Measurements from ENCODE around the gene HACD1.
"Not testable (repeated sequence)": the region's sequence is repeated elsewhere in the genome, so short reads cannot be mapped to it uniquely, and the experiment has no call there.

The HACD1 gene

DNA sequence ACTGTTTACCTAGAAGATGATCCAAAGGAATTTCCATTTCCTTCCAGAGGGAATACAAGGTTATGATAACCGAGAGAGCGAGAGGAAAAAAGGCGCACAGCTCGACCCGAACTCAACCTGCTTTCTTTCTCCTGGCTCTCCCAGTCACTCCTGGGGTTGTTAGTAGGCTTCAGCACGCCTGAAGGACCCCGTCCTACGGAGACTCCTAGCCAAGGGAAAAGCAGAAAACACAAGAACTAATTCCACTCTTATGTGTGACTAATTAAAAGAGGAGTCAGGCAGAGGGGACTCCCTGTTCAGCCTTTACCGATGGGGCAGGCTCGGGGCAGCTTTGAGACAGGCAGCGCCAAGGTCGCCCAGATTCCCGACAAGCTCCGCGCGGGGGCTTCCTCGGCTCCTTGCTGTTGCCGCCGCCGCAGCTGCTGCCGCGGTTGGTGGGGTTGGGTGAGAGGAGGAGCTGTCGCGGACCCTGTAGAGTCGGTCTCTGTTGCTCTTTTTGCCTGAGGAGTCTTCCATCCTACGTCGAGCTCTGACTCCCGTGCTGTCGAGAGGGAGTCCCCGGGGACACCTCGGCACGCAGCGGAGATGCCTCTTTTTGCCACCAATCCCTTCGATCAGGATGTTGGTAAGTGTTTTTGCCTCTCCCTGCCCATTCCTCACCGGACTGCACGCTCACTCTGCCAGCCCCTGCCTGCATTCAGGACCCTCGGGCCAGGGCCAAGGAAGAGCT is 26.7 kb upstream of the HACD1 start, which contains the start of gene STAM:
Gene STAM, plus strand, starts transcription at position 397 of the 730 bp plus-strand sequence. Its CDS starts 189 bp downstream, at position 586.
- peak; percentile 80 to 82 for DNase-seq (ENCODE audit: low read depth in 2 of 2)

DNA sequence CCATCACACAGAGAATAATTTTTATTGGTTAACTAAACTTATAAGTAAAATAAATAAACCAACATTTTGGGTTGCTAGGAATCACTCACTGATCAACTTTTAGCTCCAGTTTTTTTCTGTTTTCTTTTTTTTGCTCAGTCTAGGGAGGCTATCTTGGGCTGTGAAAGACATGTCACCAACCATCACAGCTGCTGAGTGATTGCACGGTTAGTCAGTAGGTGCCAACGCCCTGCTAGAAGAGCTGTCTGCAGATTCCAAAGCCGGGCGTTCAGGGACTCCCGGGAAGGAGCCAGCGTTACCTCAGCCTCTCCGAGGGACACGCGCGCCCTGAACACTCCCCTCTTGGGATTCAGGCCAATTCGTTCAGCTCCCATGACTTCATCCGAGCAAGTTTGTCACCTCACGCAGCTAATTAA is 26.2 kb upstream of the HACD1 start:
- peak in 1 of 2 donors; percentile 1 for DNase-seq (ENCODE audit: low read depth in 2 of 2)

DNA sequence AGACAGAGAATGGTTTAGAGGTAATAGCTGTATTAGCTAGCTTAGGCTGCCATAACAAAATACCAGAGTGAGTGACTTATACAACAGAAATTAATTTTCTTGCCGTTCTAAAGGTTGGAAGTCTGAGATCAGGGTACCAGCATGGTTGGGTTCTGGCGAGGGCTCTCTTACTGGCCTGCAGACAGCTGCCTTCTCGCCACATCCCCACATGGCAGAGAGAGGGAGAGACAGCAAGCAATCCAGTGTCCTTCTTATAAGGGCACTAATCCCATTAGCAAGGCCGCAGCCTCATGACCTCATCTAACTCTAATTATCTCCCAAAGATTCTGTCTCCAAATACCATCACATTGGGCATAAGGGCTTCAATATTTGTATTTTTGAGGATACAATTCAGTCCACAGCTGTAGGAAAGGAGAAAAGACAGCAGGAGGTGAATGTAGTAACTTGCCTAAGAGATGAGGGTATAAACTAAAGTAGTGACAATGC is 23.2 kb upstream of the HACD1 start:
- DNase-seq (ENCODE audit: low read depth in 2 of 2), result no peak

DNA sequence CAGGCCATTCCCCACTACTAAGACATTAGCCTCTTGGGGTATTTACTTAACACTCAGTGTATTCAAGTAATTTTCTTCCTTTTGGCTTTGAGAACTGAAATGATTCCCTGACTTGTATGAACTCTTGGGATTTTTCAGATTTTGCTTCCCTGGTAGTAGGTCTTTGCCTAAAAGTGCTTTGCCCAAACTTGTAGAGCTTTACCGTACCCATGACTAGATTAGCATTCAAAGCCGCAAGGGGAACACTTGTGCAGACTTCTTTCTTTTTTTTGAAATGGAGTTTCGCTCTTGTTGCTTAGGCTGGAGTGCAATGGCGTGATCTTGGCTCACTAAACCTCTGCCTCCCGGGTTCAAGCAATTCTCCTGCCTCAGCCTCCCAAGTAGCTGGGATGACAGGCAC is 20.7 kb upstream of the HACD1 start:
- DNase-seq (ENCODE audit: low read depth in 2 of 2), result no peak

DNA sequence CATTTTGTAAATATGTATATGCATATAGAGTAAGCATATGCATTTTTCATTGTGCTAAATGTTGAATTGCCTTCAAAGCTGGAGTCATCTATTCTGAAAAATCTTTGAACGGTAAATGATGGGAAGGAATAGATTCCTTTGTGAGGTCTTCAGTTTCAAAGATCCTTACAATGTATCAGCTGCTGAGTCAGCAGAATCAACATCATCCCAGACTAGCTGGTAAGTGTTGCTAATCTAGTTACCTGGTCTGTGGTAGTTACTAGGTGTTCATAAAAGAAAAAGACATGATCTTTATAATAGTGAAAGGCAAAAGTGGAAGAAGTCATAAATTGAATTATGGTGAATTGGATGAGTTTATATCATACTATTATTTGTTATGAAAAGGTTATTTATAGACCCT is 16.2 kb upstream of the HACD1 start:
- DNase-seq (ENCODE audit: low read depth in 2 of 2), result no peak

DNA sequence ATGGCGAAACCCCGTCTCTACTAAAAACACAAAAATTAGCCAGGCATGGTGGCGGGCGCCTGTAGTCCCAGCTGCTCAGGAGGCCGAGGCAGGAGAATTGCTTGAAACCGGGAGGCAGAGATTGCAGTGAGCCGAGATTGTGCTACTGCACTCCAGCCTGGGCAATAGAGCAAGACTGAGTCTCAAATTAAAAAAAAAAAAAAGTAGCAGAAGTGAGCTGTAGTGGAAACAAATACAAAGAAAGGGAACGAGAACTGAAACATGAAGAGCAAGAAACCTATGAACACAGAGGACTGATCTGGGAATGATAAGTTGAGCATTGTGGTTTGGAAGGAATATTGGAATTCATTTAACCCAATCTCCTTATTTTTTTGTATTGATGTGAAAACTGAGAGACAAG is 15.4 kb upstream of the HACD1 start:
- DNase-seq (ENCODE audit: low read depth in 2 of 2), result not testable (repeated sequence)

DNA sequence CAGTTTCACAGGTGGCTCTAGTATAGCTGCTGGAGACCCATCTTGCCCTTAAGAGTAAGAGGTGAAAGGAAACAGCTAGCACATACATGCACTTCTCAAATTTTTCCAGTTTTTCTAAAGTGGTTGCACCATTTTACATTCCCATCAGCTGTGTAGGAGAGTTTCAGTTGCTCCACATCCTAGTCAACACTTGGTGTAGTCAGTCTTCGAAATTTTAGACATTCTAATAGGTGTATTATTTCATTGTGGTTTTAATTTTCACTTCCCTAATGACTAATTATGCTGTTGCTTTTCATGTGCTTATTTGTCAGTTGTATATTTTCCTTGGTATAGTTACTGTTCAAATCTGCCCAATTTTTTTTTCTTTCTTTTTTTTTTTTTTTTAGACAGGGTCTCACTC is 9.5 kb upstream of the HACD1 start:
- no peak for DNase-seq (ENCODE audit: low read depth in 2 of 2)

DNA sequence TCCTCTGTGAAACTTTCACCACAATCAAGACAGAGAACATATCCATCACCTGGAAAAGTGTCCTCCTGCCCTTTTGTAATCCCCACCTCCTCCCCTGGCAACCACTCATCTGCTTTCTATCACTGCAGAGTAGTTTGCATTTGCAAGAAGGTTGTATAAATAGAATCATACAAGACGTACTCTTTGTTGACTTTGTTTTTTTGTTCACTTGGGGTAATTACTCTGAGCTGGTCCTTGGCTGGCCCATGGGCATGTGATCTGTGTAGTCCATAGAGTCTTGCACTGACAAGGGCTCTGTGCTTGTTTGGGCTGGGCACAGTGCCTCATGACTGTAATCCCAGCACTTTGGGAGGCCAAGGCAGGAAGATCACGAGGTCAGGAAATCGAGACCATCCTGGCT is 7.8 kb upstream of the HACD1 start:
- DNase-seq (ENCODE audit: low read depth in 2 of 2), result no peak

DNA sequence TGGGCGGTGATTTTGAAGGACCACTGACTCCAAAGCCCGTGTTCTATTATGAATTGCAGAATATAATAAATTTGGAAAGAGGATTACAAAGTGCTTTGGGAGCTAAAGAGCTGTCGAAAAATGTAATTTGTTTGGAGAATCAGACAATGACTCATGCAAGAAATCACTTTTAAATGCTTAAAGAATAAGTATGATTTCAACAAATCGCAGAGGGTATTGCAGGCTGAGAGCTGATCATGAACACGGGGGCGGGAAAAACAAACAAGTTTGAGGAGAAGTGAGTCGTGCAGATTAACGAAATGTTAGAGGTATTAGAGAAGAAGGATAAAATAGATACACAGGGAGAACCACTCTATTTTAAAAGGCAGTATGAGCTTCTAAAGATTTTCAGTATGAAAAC is 4.9 kb upstream of the HACD1 start:
- no peak for DNase-seq (ENCODE audit: low read depth in 2 of 2)

DNA sequence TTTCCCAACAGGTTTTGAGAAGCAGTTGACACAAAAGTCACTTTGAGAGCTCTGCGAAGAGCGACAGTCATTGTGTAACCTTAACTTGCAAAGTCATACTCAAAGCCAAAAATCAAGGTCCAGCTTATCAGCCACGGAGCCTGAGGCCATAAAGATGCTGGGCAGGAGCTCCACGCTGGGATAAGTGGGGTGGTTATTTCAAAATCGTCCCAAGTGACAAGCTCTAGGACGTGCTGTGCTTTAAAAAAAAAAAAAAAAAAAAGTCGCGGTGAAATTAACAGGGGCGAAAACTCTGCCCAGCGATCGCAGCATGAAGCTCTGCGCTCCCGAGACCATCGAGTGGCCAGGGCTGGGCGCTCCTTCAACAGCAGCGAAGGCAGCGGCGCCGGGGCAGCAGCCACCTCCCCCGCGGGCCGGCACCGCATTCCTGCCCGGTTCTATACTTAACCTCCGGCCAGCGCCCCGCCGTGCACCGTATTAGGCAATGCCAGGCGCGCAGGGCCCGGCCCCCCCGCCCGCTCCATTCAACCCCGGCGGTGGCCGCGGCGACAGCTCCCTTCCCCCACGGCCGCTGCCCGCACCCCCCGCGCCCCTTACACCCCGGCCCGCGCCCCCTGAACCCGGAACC is 657 bp downstream of the HACD1 start:
- DNase-seq (ENCODE audit: low read depth in 2 of 2), result no peak

DNA sequence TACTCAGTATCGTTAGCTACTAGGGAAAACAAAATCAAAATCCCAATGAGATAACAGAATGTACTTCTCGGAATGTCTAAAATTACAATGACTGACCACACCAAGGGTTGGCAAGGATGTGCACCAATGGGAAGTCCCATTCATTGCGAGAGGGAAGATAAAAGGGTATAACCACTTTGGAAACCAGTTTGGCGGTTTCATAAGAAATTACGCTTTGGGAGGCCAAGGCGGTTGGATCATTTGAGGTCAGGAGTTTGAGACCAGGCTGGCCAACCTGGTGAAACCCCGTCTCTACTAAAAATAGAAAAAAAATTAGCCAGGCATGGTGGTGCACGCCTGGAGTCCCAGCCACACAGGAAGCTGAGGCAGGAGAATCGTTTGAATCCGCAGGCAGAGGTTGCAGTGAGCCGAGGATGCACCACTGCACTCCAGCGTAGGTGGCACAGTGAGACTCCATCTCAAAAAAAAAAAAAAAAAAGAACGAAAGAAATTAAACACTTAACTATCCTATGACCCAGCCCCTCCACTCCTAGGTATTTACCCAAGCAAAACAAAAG is 7.6 kb downstream of the HACD1 start:
- DNase-seq (ENCODE audit: low read depth in 2 of 2), result no peak

DNA sequence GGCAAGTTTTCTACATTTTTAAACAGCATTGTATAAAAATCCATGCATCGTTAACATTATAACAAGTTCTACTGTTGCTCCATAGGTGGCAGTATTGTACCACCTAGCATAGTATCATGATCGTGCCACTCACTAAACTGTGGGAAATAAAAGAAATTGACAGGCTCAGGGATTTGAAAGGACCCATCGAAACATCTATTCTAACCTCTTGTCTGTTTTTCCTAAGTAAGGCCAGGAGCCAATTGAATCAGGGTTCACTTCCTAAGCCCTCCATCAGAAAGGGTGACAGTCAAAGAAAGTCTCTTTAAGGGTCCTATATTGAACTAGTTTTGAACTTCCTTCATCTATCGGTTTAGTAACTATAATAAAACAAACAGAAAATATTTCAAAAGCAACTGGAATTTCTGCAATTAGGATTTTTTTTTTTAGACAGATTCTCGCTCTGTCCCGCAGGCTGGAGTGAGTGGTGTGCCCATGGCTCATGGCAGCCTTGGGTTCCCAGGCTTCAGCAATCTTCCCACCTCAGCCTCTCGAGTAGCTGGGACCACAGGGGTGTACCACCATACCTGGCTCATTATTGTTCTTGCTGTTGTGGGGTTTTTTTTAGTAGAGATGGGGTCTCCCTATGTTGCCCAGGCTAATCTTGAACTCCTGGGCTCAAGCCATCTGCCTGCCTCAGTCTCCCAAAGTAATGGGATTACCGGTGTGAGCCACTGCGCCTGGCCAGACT is 9.4 kb downstream of the HACD1 start:
- no peak for DNase-seq (ENCODE audit: low read depth in 2 of 2)

DNA sequence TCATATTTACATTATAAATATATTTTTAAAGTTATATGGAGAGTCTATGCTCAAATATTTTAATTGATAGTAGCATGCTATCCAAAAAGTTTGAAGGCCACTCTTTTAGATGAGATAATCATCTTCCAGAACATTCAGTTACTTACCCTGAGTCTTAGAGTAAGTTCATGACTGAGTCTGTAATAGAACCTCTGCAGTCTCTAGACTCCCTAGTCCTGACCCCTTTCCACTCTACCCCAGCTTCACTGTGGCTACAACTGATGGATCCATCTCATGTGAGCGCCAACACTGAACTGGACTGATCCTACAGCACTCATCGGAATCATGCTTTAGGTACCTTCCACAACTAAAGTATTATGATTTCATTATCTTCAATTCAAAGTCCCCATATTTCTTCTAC is 10.1 kb downstream of the HACD1 start:
- no peak for DNase-seq (ENCODE audit: low read depth in 2 of 2)

DNA sequence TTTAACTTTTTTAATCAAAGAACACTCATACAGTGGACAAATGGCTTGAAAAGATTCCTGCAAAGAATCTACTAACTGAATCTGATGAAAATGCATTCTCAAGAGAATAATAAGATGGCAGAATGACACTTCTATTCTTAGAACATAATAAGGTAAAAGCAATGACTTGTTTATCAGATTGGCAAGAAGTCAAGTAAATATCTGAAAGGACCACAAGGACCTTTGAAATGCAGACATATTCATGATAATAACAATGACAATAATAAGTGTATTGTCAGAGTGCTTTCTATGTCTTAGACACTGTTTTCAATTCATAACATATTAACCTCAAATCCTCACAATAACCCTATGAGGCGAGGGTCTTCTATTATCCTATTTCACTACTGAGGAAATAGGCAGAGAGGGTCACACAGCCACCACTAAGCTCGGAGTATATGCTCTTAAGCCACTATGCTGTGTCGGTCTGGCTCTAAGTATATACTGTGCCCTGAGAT is 10.6 kb downstream of the HACD1 start:
- no peak for DNase-seq (ENCODE audit: low read depth in 2 of 2)

DNA sequence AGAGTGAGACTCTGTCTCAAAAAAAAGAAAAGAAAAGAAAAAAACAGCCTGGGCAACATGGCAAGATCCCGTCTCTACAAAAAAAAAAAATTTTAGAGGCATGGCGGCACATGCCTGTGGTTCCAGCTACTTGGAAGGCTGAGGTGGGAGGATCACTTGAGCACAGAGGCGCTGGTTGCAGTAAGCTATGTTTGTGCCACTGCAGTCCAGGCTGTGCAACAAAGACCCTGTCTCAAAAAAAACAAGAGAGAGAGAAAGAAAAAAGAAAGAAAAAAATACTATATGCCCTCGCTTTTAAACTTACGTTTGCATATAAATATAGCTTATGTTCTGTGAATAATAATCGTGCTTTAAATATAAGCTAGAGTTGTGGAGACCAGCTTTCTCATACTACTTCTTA is 11.2 kb downstream of the HACD1 start:
- DNase-seq (ENCODE audit: low read depth in 2 of 2), result no peak

DNA sequence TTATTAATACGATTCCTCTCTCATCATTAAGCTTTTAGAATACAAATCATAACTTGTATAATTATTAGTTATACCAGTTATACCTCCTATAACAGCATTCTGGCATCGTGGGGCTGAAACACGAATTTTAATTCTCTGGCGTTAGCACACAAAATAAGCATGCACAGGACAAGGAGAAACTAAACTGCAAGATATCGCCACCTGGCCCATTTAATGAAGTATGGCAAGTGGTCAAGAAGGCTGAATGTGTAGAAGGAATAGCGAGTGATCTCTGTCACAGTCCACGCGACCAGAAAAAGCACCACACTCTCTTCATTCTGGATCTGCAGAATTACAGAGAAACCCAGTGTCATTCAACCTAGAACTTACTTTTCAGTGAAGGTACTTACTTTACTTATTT is 18.1 kb downstream of the HACD1 start:
- DNase-seq (ENCODE audit: low read depth in 2 of 2), result no peak

DNA sequence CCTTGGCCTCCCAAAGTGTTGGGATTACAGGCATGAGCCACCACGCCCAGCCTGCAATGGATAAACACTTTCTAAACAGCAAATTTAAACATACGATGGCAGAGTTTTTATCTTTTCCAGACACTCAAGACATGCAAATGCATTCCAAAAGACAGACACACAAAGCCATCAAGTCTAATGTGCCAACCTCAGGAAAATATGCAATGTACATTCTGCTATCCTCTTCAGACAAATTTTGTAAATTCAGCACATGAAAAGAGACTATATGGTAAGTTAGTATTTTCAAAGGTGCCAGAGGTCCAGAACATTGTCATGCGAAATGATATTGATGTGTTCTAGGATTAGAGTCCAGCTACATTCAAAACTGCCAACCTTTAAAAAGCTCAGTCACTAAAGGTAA is 19.8 kb downstream of the HACD1 start:
- DNase-seq (ENCODE audit: low read depth in 2 of 2), result no peak

DNA sequence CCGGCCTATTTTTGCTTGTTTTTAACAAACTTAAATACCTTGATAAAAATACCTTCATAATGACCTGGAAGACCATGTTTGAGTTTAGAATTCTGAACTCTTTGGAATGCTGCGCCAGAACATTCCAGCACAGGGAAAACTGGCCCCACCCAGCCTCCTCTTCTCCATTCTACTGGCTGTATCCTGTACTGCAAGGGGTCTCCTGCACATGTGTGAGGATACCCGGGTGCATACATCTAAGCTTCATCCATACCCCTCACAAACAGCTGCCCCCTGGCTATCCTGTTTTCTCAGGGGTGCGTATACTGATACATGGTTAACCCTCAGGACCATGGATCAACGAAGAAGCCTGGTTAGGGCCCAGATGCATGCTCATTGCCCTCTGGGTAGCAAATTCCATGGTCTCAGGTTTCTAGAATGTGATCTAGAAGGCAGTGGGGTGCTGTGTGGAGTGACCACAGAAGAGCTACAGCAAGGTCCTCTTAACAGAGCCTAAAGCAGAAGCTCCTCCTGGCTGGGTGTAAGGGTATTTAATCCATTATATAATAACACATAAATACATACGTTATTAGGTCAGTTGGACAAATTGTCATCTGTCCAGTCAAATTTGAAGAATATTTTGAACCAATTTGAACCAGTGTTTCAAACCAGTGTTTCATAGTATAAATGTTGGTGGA is 26.1 kb downstream of the HACD1 start:
- DNase-seq (ENCODE audit: low read depth in 2 of 2), result no peak

DNA sequence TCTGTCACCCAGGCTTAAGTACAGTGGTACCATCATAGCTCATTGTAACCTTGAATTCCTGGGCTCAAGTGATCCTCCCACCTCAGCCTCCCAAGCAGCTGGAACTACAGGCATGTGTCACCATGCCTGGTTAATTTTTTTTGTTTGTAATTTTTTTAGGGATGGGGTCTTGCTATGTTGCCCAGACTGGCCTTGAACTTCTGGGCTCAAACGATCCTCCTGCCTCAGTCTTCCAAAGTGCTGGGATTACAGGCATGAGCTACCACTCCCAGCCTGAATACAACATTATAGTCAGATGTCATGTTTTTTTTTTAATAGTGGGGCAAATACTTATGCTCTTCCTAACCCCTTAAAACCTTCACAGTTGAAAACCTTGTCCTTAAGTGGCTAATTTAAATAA is 27.9 kb downstream of the HACD1 start:
- not testable (repeated sequence) for DNase-seq (ENCODE audit: low read depth in 2 of 2)

DNA sequence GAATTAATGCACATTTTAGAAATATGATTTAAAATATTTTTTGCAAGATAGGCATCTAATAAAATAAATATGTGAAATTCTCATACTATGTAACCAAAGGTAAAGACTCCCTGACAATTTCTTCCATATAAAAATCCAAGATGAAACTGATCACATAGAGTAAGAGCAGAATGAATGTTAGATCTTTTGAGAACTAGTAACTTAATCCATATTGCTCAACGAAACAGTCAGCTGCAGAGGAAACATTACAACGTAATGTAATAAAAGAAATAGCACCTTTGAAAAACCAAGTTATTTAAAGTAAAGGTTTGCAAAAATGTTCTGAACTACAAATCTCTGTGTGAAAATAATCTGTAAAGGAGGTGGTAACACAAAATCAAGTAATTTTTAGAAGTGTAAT is 28.8 kb downstream of the HACD1 start:
- no peak for DNase-seq (ENCODE audit: low read depth in 2 of 2)

DNA sequence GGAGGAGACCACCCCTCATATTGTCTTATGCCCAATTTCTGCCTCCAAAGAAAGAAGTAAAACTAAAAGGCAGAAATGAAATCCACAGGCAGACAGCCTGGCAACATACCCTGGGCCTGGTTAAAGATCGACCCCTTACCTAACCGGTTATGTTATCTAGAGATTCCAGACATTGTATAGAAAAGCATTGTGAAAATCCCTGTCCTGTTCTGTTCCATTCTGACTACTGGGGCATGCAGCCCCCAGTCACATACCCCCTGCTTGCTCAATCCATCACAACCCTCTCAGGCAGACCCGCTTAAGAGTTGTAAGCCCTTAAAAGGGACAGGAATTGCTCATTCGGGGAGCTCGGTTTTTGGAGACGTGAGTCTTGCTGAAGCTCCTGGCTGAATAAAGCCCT is 29.9 kb downstream of the HACD1 start:
- not testable (repeated sequence) for DNase-seq (ENCODE audit: low read depth in 2 of 2)

DNA sequence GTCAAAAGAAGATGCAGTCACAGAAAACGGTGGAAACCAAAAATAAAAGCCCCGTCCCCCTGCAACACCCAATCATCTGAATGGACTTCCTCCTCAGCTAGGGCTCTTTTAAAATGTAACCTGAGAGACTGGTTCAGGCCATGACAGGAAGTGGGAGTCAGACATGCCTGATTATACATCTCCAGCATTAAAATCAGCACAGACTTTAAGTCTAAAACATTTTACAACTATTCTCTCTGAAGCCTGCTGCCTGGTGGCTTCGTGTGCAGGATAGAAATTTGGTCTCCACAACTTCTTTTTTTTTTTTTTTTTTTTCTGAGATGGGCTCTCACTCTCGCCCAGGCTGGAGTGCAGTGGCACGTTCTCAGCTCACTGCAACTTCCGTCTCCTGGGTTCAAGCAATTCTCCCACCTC is 30.3 kb downstream of the HACD1 start:
- DNase-seq (ENCODE audit: low read depth in 2 of 2), result no peak
